ENCODE data around the gene SLC6A20.

Gene SLC6A20

GRCh38 chr3:45799586-45799985, 3.2 kb upstream of the SLC6A20 start:
- no peak for DNase-seq

DNA sequence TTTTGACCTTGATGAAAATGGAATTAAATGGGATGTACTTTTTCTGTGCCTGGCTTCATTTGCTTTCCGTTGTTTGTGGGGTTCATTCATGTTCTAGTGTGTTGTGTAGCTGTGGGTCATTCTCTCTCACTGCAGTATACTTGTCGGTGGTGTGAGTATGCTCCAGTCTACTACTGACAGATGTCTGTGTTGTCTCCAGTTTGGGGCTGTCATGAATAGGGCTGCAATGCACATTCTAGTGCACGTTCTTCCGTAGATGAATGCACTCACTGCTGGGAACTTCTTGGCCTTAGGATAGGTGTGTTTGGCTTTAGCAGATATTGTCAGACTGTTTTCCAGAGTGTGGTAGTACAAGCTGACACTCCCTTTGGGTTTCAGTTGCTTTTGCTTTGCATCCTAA, 1.7 kb upstream of the SLC6A20 start:
- no peak for DNase-seq

DNA sequence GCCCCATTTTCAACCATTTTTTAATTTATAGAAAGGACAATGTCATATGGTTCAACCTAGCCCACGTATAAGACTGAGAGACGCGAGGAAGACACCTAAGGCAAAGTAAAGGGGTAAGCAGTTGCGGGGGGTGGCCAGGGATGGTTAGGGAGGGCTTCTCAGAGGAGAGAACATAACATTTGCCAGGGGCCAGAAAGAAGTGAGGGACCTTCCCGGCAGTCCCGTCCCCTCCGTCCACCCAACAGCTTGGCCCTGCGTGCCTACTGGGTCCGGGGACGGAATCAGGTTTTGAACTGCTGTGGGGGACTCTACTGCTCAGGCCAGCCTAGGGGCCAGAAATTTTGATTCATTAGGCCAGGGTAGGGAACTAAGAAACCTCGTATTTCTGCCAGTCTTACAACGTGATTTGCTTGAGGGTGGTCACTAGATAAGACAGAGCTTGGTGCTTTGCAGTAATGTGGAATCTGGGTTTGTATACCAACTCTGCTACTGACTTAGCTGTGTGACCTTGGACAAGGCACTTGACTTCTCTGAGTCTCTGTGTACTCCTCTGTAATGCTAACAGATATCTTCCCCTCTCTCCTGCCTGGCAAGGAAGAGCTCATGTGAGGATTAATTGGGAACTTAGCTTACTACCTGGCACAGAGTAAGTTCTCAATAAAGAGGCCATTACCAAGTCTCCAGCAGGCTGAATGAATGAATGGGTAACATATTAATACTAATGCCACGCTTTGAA, 734 bp upstream of the SLC6A20 start:
- no peak for DNase-seq

DNA sequence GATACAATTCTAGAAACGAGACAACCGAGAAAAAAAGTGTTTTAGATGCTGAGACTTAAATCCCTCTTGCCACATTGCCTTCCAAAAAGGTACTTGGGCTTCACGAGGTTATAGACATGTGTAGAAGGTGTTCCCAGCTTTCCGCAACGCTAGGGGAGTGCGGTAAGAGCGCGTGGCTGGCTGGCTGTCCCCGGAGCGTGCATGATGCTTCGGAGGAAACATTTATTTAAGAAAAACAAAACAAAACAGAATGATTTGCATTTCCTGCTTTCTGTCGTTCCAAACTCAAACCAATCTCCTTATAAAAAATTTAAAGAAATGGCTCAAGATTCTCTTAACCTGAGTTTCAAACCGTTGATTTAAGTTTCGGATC, 841 bp downstream of the SLC6A20 start:
- DNase-seq = no peak

- no peak for DNase-seq
These were observed 1.7 kb downstream of the SLC6A20 start for GRCh38 chr3:45794660-45795059.

- no peak for DNase-seq
These were observed 2.2 kb downstream of the SLC6A20 start for GRCh38 chr3:45794177-45794560.

DNA sequence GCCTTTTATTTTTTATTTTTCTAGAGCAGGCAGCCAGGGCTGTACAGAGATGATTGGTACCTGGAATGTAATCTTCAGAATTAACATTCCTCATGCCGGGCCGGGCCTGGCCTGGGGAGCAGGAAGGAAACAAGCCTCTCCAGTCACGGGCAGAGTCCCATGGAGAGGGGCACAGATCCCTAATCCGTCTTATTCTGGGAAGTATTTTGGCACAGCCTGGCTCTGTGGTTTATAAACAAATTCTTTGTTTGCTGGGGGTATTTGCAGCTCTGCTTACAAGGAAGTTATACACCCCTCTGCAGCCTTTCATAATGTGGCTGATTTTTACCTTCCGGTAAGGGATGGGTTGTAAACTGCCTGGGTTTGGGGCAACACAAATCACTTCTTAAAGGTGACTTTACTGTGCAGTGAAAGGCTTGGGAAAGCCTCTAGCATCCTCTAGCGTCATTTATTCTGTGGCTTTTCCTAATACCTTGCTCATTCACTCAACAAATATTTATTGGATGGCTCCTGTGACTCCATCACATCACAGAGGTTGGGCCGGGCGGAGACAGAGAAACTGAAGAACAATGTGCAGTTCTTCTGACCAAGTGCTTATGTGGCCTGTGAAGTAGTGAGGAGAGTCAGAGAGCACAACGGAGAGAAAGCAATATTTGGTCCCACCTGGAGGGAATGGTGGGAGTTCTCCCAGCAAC, 2.7 kb downstream of the SLC6A20 start:
- no peak for DNase-seq

- no peak for DNase-seq
These were observed 3.7 kb downstream of the SLC6A20 start for GRCh38 chr3:45792516-45793172.

DNA sequence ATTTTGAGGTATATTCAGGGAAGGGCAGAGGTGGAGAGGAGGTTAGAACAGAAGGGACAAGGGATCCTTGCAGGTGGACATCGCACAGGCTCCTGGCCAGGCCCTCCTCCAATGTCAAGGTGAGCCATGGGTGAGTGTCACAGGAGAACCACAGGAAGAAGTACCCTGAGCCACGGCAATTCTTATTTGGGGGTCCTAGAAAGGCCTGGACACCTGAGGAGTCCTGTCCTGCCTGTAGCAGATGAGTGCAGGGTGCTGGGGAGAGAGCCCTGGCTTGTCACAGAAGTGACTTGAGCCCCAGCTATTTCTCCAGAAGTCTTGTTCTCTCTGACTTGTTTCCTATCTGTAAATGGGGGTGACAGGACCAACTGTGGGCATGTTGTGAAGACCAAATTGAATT, 4.3 kb downstream of the SLC6A20 start:
- DNase-seq = no peak

- no peak for DNase-seq
These were observed 5.7 kb downstream of the SLC6A20 start for GRCh38 chr3:45790596-45790995.

DNA sequence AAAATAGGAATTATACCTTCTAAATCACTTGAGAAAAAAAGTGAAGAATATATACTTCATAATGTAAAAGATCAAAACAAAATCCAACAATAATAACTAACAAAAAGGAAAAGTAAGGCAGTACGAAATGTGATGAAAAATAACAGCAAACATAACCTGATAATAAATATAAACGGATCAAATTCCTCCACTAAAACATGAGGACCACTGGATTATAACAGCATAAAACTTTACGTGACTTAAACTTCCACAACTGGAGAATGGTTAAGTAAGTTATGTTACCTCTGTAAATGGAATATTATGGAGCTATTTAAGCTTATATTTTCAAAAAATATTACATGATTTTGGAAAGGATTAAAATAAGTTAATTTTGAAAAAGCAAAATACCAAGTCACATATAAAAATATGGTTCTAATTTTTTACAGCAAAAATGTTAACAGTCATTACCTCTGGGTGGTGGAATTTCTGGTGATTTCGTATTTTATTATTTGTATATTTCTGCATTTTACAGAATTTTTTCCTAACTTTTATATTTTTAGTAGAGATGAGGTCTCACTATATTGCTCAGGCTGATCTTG, 7.0 kb downstream of the SLC6A20 start:
- no peak for DNase-seq

- DNase-seq = no peak
These were observed 8.8 kb downstream of the SLC6A20 start for GRCh38 chr3:45787551-45787950.

DNA sequence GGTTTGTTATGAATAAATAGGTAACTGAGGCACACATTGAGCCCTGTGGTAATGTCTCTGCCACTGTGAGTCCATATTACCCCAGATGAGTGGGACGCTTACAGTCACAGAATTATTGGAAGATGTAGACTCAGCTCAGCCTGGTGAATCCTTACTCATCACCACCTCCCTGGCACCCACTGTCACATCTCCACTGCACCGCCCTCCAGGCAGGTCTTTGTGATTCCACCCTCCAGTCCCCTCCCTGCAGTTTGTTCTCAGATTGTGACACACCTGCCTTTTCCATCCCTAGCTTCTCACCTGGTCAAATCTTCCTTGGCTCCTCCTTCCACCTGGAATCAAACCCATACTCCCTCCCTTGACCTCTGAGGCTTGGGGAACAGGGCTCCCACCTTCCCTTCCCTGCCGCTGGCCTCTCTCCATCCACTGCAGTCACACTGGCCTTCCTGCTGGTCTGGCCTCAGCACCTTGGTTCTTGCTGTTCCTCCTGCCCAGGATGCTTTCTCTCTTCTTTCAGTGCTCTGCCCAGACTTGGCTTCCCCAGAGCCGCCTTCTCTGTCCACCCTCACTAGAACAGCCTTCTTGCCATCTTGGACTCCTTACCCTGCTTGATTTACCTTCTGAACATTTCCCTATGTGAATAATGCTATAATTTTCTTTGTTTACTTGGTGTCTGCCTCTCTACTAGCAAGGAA, 9.4 kb downstream of the SLC6A20 start:
- no peak for DNase-seq

- DNase-seq = no peak
These were observed 10.7 kb downstream of the SLC6A20 start for GRCh38 chr3:45785605-45786150.

DNA sequence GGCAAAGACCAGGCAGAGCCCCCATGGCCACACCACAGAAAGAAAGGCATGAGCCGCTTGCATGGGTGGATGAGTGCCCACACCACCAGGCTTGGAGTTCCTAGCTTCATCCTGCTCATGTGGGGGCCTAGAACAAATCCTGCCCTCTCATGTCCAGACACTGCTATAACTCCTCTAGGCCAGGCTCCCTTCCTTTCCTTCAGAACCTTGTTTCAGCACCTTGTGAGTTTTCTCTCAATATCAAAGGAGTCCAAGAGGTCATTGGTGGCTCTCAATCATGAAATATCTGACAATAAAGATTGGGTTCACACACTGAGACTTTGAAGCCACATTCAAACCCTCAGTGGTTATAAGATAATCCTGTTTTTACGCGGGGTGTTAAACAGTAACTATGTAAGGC, 12.7 kb downstream of the SLC6A20 start:
- DNase-seq = no peak

GRCh38 chr3:45782381-45782780, 14.0 kb downstream of the SLC6A20 start:
- no peak for DNase-seq

GRCh38 chr3:45781841-45782240, 14.5 kb downstream of the SLC6A20 start:
- no peak for DNase-seq

DNA sequence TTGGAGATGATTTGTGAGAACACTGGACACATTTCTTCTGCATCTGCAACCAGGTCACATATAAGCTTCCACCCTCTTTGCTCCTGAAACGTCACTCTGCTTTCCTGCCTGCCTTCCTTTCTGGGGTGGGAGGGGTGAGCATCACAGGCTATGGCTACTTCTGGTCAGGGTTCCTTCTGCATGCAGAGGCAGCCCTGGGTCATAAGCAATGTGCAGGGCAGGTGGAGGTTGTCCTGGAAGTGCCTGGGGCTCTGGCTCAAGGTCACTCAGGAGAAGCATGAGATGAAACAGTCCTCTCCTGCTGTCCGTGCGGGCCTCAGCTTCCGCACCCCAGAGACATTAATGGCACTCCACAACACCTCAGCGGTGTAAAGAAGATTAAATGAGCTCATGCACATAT, 15.1 kb downstream of the SLC6A20 start:
- DNase-seq = no peak

DNA sequence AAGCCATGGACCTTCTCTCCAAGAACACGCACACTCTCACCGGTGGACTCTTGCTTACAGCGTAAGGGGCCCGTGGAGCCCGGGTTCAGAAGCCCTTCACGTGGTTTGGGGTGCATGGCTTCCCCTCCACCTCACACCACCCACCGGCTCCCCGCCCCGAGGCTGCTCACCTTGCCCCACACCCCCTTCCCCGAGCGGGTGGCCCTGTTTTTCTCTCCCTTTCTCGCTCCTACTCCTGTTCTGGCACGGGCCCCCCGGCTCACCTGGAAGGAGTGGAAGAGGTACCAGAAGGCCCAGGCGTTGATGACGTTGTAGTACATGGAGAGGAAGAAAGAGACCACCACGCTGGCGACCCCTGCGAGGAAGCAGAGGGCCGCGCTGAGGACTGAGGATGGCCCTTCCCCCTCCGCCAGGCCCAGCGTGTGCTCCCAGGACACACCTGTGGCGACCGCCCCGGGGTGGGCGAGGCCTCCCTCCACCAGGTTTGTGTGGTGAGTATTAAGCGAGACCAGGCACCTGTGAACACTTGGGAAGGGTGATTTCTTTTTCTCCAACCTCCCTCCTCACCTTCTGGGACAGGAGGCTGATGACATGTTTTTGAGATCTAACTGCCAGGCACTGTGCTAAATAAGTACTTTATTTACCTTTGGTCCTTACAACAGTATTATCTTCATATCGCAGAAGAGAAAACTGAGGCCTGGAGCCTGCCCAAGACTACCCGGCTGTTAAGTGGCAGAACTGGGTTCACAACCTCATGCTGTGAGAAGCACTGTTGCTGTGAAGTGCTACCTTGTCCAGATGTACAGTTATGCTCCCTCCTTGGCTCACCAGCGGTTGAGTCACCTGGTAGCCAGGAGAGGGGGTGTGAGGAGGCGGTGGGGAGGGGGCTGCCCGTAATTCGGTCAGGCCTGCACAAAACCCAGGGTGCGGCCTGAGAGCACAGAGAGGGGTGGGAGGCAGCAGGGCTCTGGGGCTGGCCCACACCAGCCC, 16.3 kb downstream of the SLC6A20 start:
- no peak for DNase-seq

DNA sequence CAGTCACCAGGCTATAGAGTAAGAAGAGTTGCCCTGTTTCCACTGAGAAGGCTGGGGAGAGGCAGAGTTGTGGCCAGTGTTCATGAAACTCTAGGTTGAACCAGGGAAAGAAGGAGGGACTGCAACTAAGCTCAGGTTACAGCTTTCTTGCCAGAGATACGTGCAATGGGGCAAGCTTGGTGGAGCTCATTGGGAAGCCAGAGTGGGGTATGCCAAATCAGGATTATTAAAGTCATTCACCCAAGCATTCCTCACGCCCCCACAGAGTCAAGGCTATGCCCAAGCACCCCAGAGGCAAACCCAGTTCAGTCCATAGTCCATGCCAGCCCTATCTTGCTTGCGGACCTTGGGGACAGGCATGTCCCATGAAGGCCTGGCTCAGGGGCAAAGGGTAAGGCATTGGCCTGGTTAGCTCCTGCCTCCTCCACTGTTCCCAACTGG, 17.6 kb downstream of the SLC6A20 start:
- no peak for DNase-seq

DNA sequence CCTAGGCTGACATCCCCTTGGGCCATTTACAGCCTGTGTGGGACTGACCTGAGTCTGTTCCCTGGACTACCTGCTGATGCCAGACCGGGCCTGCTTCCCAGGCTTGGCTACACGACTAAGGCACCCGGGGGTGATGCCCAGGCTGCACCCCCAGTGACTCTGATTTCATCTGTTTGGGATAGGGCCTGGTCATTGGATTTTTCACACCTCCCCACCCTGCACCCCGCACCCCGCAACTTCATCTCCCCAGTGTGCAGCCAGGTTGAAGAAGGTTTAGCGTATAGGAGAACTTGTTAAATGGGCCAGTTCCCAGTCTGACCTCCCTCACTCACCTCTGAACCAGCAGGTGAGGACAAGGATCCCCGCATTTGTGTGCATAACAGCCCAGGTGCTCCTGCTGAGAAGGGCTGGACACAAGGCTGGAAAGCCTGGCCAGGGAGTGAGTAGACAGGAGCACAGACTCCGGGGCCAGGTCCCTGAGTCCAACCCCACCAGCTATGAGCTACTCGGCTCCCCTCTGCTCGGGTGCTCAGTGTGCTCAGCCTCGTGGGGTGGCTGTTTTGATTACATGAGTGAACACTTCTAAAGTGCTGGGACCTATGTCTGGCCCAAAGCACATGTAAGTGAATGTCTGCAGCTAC, 18.5 kb downstream of the SLC6A20 start:
- DNase-seq = no peak
